Measurements from ENCODE around the gene ALG12.

Gene ALG12

GRCh38 chr22:49910229-49911155 lies 7.7 kb downstream of the ALG12 start:
- DNase-seq, result no peak

- DNase-seq, result no peak
These were observed 8.6 kb downstream of the ALG12 start for GRCh38 chr22:49909476-49910205.

- DNase-seq, result no peak
These were observed 10.4 kb downstream of the ALG12 start for GRCh38 chr22:49907807-49908206.

GRCh38 chr22:49906799-49907290 lies 11.4 kb downstream of the ALG12 start:
- DNase-seq, result no peak

- no peak for DNase-seq
These were observed 12.0 kb downstream of the ALG12 start for GRCh38 chr22:49906071-49906798.

- DNase-seq, result no peak
These were observed 12.8 kb downstream of the ALG12 start for GRCh38 chr22:49905465-49905864.

GRCh38 chr22:49904040-49904369 lies 14.2 kb downstream of the ALG12 start:
- DNase-seq, result no peak

GRCh38 chr22:49903322-49904039 lies 14.8 kb downstream of the ALG12 start:
- DNase-seq, result no peak

- no peak for DNase-seq
These were observed 16.8 kb downstream of the ALG12 start for GRCh38 chr22:49901457-49901856.

- DNase-seq, result no peak
These were observed 17.6 kb downstream of the ALG12 start for GRCh38 chr22:49900441-49901230.

GRCh38 chr22:49899530-49899929 lies 18.7 kb downstream of the ALG12 start:
- DNase-seq, result no peak

- DNase-seq, result no peak
These were observed 21.1 kb downstream of the ALG12 start for GRCh38 chr22:49897015-49897684.

- no peak for DNase-seq
These were observed 22.0 kb downstream of the ALG12 start for GRCh38 chr22:49896201-49896600.

GRCh38 chr22:49894322-49895054 lies 23.8 kb downstream of the ALG12 start:
- DNase-seq, result no peak

- no peak for DNase-seq
These were observed 25.2 kb downstream of the ALG12 start for GRCh38 chr22:49893025-49893424.

GRCh38 chr22:49892226-49892899 lies 25.9 kb downstream of the ALG12 start:
- DNase-seq, result no peak

GRCh38 chr22:49889071-49889470 lies 29.2 kb downstream of the ALG12 start:
- no peak for DNase-seq

GRCh38 chr22:49887702-49888101 lies 30.5 kb downstream of the ALG12 start:
- no peak for DNase-seq

GRCh38 chr22:49887064-49887451 lies 31.2 kb downstream of the ALG12 start:
- no peak for DNase-seq

Data from fibroblast of skin of back (primary cell).